D721Med (cell line): Measurements from ENCODE around the gene ABTB2.

Experiments
- DNase-seq: peaks from one replicate; pipeline ENCODE4 v3.0.0; 2011; ENCODE audit warnings: low spot score; ENCODE audit not compliant: insufficient read length
- FAIRE-seq: peaks from 2 replicates; lab custom pipeline; 2011; peaks lifted over from hg19 to GRCh38; lab: Jason Lieb, UNC
- TF ChIP-seq, protein P1 (sequence below): IDR thresholded peaks from 2 replicates; pipeline ENCODE4 v1.5.1; 2012; ENCODE audit warnings: mild to moderate bottlenecking, control low read depth; ENCODE audit not compliant: insufficient read depth; ENCODE audit errors: missing control alignments

Gene ABTB2

DNA sequence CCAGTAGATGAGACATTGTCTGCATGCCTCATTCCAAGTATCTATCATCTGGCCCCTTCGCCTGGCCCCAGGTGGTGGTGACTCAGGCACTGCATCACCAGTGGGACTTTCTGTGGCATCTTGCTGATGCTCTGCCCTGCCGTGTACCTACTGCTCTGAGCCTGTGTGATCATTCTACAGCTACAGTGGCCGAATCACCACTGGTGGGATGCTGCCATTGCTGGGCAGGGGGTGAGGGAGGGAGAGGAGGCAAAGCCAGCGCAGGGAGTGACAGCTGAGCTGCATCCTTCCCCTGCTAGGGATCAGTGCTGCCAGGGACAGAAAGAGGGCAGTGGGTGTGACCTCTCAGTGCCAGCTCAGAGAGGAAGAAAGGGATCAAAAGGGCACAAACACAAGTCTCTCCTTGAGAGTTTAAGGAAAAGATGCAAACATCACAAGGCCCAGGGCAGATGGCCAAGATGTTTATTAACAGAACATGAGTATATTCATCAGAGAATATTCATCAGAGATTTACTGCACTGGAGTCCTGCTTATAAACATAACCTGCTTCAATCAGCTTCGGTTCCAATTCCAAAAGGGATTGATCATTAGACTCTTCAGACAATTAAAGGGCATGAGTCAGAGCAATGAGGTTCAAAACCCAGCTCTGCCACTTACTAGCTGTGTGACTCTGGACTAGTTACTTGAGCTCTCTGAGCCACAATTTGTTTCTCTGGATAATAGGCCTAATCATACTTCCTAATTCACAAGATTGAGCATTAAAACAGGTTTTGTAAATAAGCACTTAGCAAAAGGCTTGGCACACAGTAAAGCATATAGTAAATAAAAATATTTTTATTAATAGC lies 142.6 kb downstream of the ABTB2 start:
- TF ChIP-seq, protein P1, sequence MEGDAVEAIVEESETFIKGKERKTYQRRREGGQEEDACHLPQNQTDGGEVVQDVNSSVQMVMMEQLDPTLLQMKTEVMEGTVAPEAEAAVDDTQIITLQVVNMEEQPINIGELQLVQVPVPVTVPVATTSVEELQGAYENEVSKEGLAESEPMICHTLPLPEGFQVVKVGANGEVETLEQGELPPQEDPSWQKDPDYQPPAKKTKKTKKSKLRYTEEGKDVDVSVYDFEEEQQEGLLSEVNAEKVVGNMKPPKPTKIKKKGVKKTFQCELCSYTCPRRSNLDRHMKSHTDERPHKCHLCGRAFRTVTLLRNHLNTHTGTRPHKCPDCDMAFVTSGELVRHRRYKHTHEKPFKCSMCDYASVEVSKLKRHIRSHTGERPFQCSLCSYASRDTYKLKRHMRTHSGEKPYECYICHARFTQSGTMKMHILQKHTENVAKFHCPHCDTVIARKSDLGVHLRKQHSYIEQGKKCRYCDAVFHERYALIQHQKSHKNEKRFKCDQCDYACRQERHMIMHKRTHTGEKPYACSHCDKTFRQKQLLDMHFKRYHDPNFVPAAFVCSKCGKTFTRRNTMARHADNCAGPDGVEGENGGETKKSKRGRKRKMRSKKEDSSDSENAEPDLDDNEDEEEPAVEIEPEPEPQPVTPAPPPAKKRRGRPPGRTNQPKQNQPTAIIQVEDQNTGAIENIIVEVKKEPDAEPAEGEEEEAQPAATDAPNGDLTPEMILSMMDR: no peak
- no peak for DNase-seq
- FAIRE-seq: no peak

- FAIRE-seq: no peak
- DNase-seq: no peak
- TF ChIP-seq, protein P1: no peak
These were observed 144.4 kb downstream of the ABTB2 start for GRCh38 chr11:34213366-34213765.

DNA sequence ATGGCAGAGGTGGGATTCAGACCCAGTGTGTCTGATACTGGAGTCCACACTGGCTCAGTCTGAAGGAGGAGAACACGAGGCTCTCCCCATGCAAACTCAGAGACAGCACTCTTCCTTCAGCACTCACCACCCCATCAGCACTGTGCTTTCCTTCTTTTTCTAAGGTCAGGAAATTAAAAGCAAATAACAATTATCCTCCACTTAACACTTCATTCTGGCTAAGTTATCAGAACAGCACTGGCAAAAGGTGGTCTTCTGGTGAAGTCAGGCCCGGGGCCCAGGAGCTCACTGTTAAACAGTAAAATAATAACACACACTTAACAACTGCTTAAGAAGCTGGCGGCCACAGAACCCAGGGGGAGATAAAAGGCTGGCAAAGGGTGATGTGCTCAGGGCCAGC lies 145.2 kb downstream of the ABTB2 start:
- no peak for FAIRE-seq
- TF ChIP-seq, protein P1: no peak
- DNase-seq: no peak

DNA sequence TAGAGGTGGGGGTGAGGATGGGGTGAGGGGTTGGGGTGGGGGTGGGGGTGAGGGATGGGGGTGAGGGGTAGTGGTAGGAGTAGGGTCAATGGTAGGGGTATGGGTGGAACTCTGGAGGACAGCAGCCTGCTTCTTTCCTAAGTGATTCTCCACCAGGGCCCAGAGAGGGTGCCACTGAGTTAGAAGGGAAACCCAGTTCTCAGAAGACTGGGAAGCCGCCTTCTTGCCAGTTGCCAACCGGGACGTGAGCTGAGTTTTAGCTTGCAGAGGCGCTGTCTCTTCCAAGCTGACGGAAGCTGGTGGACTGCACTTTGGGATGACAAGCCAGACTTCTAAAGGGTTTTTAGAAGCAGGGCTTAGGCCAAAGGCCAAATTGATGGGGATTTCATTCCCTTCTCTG lies 148.0 kb downstream of the ABTB2 start:
- TF ChIP-seq, protein P1: no peak
- no peak for DNase-seq
- no peak for FAIRE-seq

DNA sequence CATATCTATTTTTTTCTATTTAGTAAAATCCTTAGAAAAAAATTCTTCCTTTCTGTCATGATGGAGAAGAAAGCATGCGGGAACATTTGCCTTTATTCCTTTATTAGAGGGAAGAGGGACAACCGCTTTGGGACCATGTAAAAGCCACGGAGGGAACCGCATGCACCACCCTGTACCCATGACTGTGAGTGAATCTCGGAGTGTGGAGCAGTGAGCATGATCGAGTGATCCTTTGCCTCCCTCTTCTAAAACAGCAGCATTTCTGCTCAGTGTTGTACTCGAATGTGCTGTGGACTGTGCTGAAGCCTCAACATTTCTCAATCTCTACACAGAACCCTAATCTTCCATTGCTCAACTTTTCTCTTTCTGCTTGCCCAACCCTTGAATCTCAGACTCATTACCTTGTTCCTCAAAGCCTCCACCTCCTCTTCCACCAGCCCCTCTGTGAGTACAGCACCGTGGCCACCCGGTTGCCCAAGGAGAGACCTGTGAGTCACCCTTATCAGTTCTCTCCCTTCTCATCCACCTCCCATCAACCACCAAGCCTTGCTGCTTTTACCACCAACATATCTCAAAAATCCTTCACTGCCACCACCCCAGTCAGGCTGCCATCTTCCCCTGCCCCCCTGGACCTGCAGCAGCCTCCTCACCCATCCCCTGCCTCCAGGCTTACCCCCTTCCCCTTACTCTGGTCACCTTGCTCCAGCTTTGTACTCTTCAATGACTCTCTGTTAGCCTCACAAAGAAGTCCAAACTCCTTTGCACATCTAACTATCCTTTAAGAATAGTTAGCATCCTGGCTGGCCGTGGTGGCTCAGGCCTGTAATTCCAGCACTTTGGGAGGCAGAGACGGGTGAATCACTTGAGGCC lies 149.3 kb downstream of the ABTB2 start:
- TF ChIP-seq, protein P1: no peak
- FAIRE-seq (no peak), DNase-seq (no peak)

DNA sequence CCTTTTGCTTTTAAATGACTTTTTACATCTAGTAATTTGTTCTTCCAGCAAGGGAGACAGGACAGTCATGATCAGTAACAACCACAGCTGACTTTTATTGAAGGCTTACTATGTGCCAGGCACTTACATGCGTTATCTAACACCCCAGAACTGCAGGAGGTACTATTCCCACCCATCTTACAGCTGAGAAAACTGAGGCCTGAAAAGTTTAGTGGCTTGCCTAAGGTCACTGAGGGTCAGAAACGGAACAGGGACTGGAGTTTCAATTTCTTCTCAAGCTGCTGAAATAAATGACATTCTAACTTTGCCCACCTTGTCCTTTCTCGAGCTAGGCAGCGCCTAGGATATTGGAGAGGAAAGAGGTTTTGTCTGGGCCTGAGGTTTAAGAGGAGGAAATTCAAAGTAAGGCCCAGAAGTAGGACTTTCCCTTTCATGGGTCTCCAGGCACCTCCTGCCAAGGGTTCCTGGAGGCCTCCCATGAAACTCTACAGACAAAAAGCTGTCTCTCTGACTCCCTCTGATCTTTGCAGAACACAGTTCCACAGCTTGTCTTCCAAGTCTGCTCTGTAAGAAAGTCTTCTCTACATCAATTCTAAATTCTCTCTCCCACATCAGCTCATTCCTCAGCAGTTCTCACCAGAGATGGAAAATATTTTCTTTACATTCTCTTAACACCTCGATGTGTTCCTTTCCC lies 150.2 kb downstream of the ABTB2 start:
- TF ChIP-seq, protein P1: no peak
- FAIRE-seq (no peak), DNase-seq (no peak)
